H1 (cell line): ENCODE measurements around the gene LIMA1. TPM values are rescaled to one million over a fixed set of nuclear protein-coding genes. Genes with fewer than 3 reads are reported as not detected.

Source experiments
- CTCF ChIA-PET: fragments of 300-600 bp; sonication (Branson Sonifier 250); formaldehyde crosslinking; loops from one replicate; lab custom pipeline; 2021; ENCODE audit not compliant: partially characterized antibody; lab: Charles Lee
- POLR2A ChIA-PET: fragments of 300-600 bp; sonication (Branson Sonifier 250); formaldehyde crosslinking; loops from one replicate; lab custom pipeline; 2021; ENCODE audit warnings: inconsistent platforms; ENCODE audit not compliant: partially characterized antibody; lab: Charles Lee
- DNase-seq, 2 experiments: peaks; one replicate each; pipeline versions ENCODE4 v3.0.0 to v3.0.0-alpha.2; 2010 to 2022; ENCODE audit warnings: low spot score in 2 of 2, low read depth in 1 of 2, mixed read lengths in 1 of 2
- FAIRE-seq: peaks from 2 replicates; lab custom pipeline; 2011; peaks lifted over from hg19 to GRCh38; lab: Jason Lieb, UNC
- H2AFZ ChIP-seq: 2 replicates; pipeline ENCODE4 v1.8.1; 2012; ENCODE audit warnings: low read length, inconsistent platforms
- H2AK5ac ChIP-seq: 2 replicates; pipeline ENCODE4 v1.6.1; 2013; ENCODE audit warnings: low read depth, low read length
- H2BK120ac ChIP-seq: replicated peaks from 2 replicates; pipeline ENCODE3; 2013; ENCODE audit warnings: low read depth, low read length, inconsistent platforms
- H2BK12ac ChIP-seq: 2 replicates; pipeline ENCODE4 v1.6.1; 2013; ENCODE audit warnings: low read depth, low read length
- H2BK15ac ChIP-seq: 2 replicates; pipeline ENCODE4 v1.6.1; 2013; ENCODE audit warnings: low read length
- H2BK20ac ChIP-seq: 2 replicates; pipeline ENCODE4 v1.6.1; 2013; ENCODE audit warnings: low read length
- H2BK5ac ChIP-seq: 2 replicates; pipeline ENCODE4 v1.6.1; 2013; ENCODE audit warnings: low read depth, low read length
- H3K14ac ChIP-seq: 2 replicates; pipeline ENCODE4 v1.6.1; 2013; ENCODE audit warnings: inconsistent platforms; ENCODE audit not compliant: insufficient read length
- H3K18ac ChIP-seq: 2 replicates; pipeline ENCODE4 v1.6.1; 2013; ENCODE audit warnings: low read length; ENCODE audit errors: extremely low read depth
- H3K23ac ChIP-seq: 2 replicates; pipeline ENCODE4 v1.6.1; 2013; ENCODE audit warnings: inconsistent platforms; ENCODE audit not compliant: insufficient read length
- H3K23me2 ChIP-seq: 2 replicates; pipeline ENCODE4 v1.6.1; 2013; ENCODE audit warnings: low read depth, low read length
- H3K27ac ChIP-seq: 2 replicates; pipeline ENCODE4 v1.6.1; 2011; ENCODE audit warnings: low read depth, low read length, inconsistent platforms
- H3K27me3 ChIP-seq, 4 experiments: replicated peaks in 1 of 4; 1 replicate in 1 of 4; 2 replicates in 3 of 4; pipeline versions ENCODE4 v1.6.1 to v1.8.1; 2011 to 2013; ENCODE audit warnings: low read length in 3 of 4, mild to moderate bottlenecking in 3 of 4, inconsistent platforms in 2 of 4, mixed read lengths in 2 of 4, moderate library complexity in 1 of 4; ENCODE audit not compliant: control insufficient read depth in 3 of 4, insufficient read depth in 3 of 4; ENCODE audit errors: extremely low read depth in 1 of 4
- H3K36me3 ChIP-seq, 4 experiments: 2 replicates each; pipeline versions ENCODE4 v1.6.1 to v1.8.1; 2011 to 2013; ENCODE audit warnings: mild to moderate bottlenecking in 4 of 4, low read length in 3 of 4, moderate library complexity in 2 of 4, control low read depth in 1 of 4, inconsistent platforms in 1 of 4; ENCODE audit not compliant: insufficient read depth in 4 of 4, control insufficient read depth in 2 of 4
- H3K4ac ChIP-seq: replicated peaks from 2 replicates; pipeline ENCODE3; 2013; ENCODE audit warnings: low read length, low read depth, mixed read lengths, inconsistent platforms; ENCODE audit not compliant: insufficient read length
- H3K4me1 ChIP-seq, 4 experiments: replicated peaks in 1 of 4; 1 replicate in 1 of 4; 2 replicates in 3 of 4; pipeline versions ENCODE4 v1.6.1 to v1.8.1; 2011 to 2013; ENCODE audit warnings: low read length in 3 of 4, inconsistent platforms in 2 of 4, mixed read lengths in 1 of 4; ENCODE audit not compliant: insufficient read depth in 4 of 4, control insufficient read depth in 3 of 4
- H3K4me2 ChIP-seq, 2 experiments: 2 replicates each; pipeline versions ENCODE4 v1.6.1 to v1.8.1; 2011 to 2013; ENCODE audit warnings: low read depth in 2 of 2, low read length in 2 of 2, control low read depth in 1 of 2, inconsistent platforms in 1 of 2, mild to moderate bottlenecking in 1 of 2; ENCODE audit not compliant: insufficient read depth in 1 of 2
- H3K4me3 ChIP-seq, 4 experiments: fragments of 200-600, 300-600 bp in 1 of 4; sonication (generic), shearing (Covaris generic), sonication (Bioruptor Twin) in 1 of 4; 2 replicates each; pipeline versions ENCODE4 v1.5.1 to v1.8.1; 2011 to 2016; ENCODE audit warnings: low read length in 4 of 4, low read depth in 3 of 4, control low read depth in 2 of 4, inconsistent platforms in 2 of 4, mild to moderate bottlenecking in 2 of 4, mixed read lengths in 1 of 4, moderate library complexity in 1 of 4; ENCODE audit not compliant: insufficient read depth in 2 of 4; ENCODE audit errors: extremely low read depth in 1 of 4
- H3K56ac ChIP-seq: replicated peaks from 2 replicates; pipeline ENCODE3; 2013; ENCODE audit warnings: low read depth, mild to moderate bottlenecking, mixed read lengths, low read length, inconsistent platforms; ENCODE audit not compliant: insufficient read length
- H3K79me1 ChIP-seq: 2 replicates; pipeline ENCODE4 v1.6.1; 2013; ENCODE audit warnings: low read depth, low read length, control low read depth
- H3K79me2 ChIP-seq, 2 experiments: 2 replicates each; pipeline versions ENCODE4 v1.6.1 to v1.8.1; 2012 to 2013; ENCODE audit warnings: low read length in 2 of 2, mild to moderate bottlenecking in 2 of 2, inconsistent platforms in 1 of 2; ENCODE audit not compliant: insufficient read depth in 2 of 2, control insufficient read depth in 1 of 2
- H3K9ac ChIP-seq, 4 experiments: replicated peaks in 1 of 4; 1 replicate in 1 of 4; 2 replicates in 3 of 4; pipeline versions ENCODE4 v1.6.1 to v1.8.1; 2011 to 2013; ENCODE audit warnings: low read depth in 3 of 4, low read length in 3 of 4, control low read depth in 2 of 4, mild to moderate bottlenecking in 2 of 4, moderate library complexity in 2 of 4, inconsistent platforms in 1 of 4; ENCODE audit errors: extremely low read depth in 1 of 4
- H3K9me3 ChIP-seq, 2 experiments: 2 replicates each; pipeline versions ENCODE4 v1.6.1 to v1.8.1; 2012 to 2013; ENCODE audit warnings: mild to moderate bottlenecking in 2 of 2, moderate library complexity in 2 of 2, control low read depth in 1 of 2, inconsistent platforms in 1 of 2, low read depth in 1 of 2, low read length in 1 of 2, mixed read lengths in 1 of 2; ENCODE audit not compliant: insufficient read depth in 2 of 2
- H4K20me1 ChIP-seq, 2 experiments: replicated peaks in 1 of 2; 2 replicates each; pipeline versions ENCODE3 to v1.8.1; 2011 to 2013; ENCODE audit warnings: inconsistent platforms in 2 of 2, low read length in 2 of 2, mild to moderate bottlenecking in 1 of 2; ENCODE audit not compliant: insufficient read depth in 2 of 2, control insufficient read depth in 1 of 2
- H4K5ac ChIP-seq: 2 replicates; pipeline ENCODE4 v1.6.1; 2013; ENCODE audit warnings: low read length, low read depth, mixed read lengths, inconsistent platforms; ENCODE audit not compliant: insufficient read length
- H4K8ac ChIP-seq: 2 replicates; pipeline ENCODE4 v1.8.0; 2013; ENCODE audit warnings: mild to moderate bottlenecking, moderate library complexity, low read length, inconsistent platforms; ENCODE audit not compliant: insufficient read depth; ENCODE audit errors: extremely low read depth
- H4K91ac ChIP-seq: replicated peaks from 2 replicates; pipeline ENCODE3; 2013; ENCODE audit warnings: low read length, mixed read lengths, inconsistent platforms; ENCODE audit not compliant: insufficient read length
- CTCF ChIP-seq, 3 experiments: IDR thresholded peaks; 1 replicate in 2 of 3; 2 replicates in 1 of 3; pipeline versions ENCODE4 v1.5.1 to v1.6.1; 2011; ENCODE audit warnings: low read length in 3 of 3, mild to moderate bottlenecking in 3 of 3, inconsistent platforms in 2 of 3, low read depth in 1 of 3, moderate library complexity in 1 of 3; ENCODE audit not compliant: insufficient read depth in 1 of 3; ENCODE audit errors: control extremely low read depth in 1 of 3
- GTF2F1 ChIP-seq: IDR thresholded peaks from 2 replicates; pipeline ENCODE4 v1.6.1; 2012; ENCODE audit warnings: low read depth, low read length, improper control_type of control experiment, borderline replicate concordance
- POLR2A ChIP-seq, 2 experiments: IDR thresholded peaks; 1 replicate in 1 of 2; 2 replicates in 1 of 2; pipeline ENCODE4 v1.6.1; 2011; ENCODE audit warnings: low read depth in 2 of 2, low read length in 2 of 2, mild to moderate bottlenecking in 2 of 2; ENCODE audit errors: control extremely low read depth in 1 of 2
- RAD21 ChIP-seq, 2 experiments: IDR thresholded peaks in 1 of 2; conservative IDR thresholded peaks in 1 of 2; 2 replicates each; pipeline ENCODE4 v1.6.1; 2011; ENCODE audit warnings: low read depth in 2 of 2, low read length in 2 of 2, improper control_type of control experiment in 1 of 2, inconsistent platforms in 1 of 2, mild to moderate bottlenecking in 1 of 2, moderate library complexity in 1 of 2
- WGBS, 2 experiments: shearing (Covaris generic) in 1 of 2; methylation state at CpG; one replicate each; pipeline versions ENCODE4 v1.1.6 to v1.1.7; 2013 to 2015; ENCODE audit warnings: low lambda C conversion rate in 2 of 2, mixed read lengths in 2 of 2, inconsistent platforms in 1 of 2, low coverage in 1 of 2, missing lambda C conversion rate in 1 of 2; ENCODE audit not compliant: insufficient replicate concordance in 2 of 2, insufficient coverage in 1 of 2, insufficient read length in 1 of 2; ENCODE audit errors: extremely low coverage in 1 of 2, missing lambda C conversion rate in 1 of 2; 5-methylcytosine and 5-hydroxymethylcytosine counted together
- polyA plus RNA-seq, 7 experiments: library from polyadenylated mRNA; depleted of rRNA in 3 of 7; stranded (reverse) in 5 of 7; unstranded in 2 of 7; fragments of >200 nt in 5 of 7; fragments of 200-250 nt in 2 of 7; gene quantifications; 1 replicate in 5 of 7; 2 replicates in 1 of 7; 4 replicates in 1 of 7; pipeline versions ENCODE4 v1.2.1 to v1.2.3, GENCODE V29; 2011 to 2013; ENCODE audit warnings: missing spikeins in 2 of 7, mixed read lengths in 2 of 7
- total RNA-seq: library from RNA; stranded (reverse); fragmentation: NEBNext Ultra II Directional; extraction: Animal tissue kit (Norgen Biotek cat#: 25700); gene quantifications from 2 replicates; pipeline ENCODE4 v1.2.1, GENCODE V29; 2021

LIMA1 gene
- total and polyA plus RNA-seq, 2 of the 8 experiments (the other 6 are each of a cell fraction or from before 2014, with no cell fraction given) = 12.7 to 47.6 TPM

GRCh38 chr12:50132505-50133135 lies 150.7 kb downstream of the LIMA1 start:
- no peak for FAIRE-seq

More at GRCh38 chr12:50132505-50133135, 150.7 kb downstream of the LIMA1 start:
- ChIA-PET CTCF (interaction anchor here (0.6 to 4.2 kb wide), 28 partner anchors 9 to 298 kb away, joined by 3 to 38 read pairs (median 4); partner anchors contain the start of genes CERS5, COX14 and GPD1), POLR2A (interaction anchor here (0.7 to 2.4 kb wide), 10 partner anchors 10 to 180 kb away, joined by 3 to 6 read pairs (median 4); partner anchors contain the start of genes COX14 and SMARCD1)
- Histone ChIP-seq H3K79me1 (no peaks in the 10 kb centered on the region; the same call in 1 of the 2 replicates), H2BK20ac (no peak overlapping the region), H3K14ac (no peak overlapping the region), H3K9ac (no peak overlapping the region), H3K18ac (no peak overlapping the region), H4K91ac (no peak overlapping the region), H3K4me1 (no peaks in the 10 kb centered on the region), H4K5ac (no peak overlapping the region), H3K4ac (no peak overlapping the region), H3K9me3 (no peaks in the 10 kb centered on the region), H3K36me3 (peaks cover 23 to 67% (median 51%) of the 10 kb centered on the region in 4 experiments), H2BK12ac (no peak overlapping the region), H3K27me3 (no peaks in the 10 kb centered on the region), H2BK5ac (no peak overlapping the region), H4K8ac (no peak overlapping the region), H4K20me1 (peaks cover 0 to 3% of the 10 kb centered on the region in 2 experiments), H3K4me3 (no peak overlapping the region), H3K79me2 (no peaks in the 10 kb centered on the region), H2AK5ac (no peak overlapping the region), H3K23ac (no peak overlapping the region), H3K56ac (no peak overlapping the region), H2BK120ac (no peak overlapping the region), H3K23me2 (peaks cover 2% of the 10 kb centered on the region; the same call in 1 of the 2 replicates), H3K27ac (no peak overlapping the region), H2AFZ (no peak overlapping the region), H2BK15ac (no peak overlapping the region), H3K4me2 (no peak overlapping the region)
- TF ChIP-seq POLR2A (IDR thresholded peaks at IDR 0.05; ENCODE audit: control extremely low read depth in 1 of 2, low read depth in 2 of 2, low read length in 2 of 2) (no peak), RAD21 (IDR thresholded peaks at IDR 0.05 in 1 of 2, conservative IDR thresholded peaks at IDR 0.05 in 1 of 2; ENCODE audit: low read depth in 2 of 2, low read length in 2 of 2) (peak; percentile 49 to 56; a peak in 3 of 4 replicates), CTCF (IDR thresholded peaks at IDR 0.05; ENCODE audit: control extremely low read depth in 1 of 3, insufficient read depth in 1 of 3, low read depth in 1 of 3, low read length in 3 of 3) (peak in 2 of 3 experiments; percentile 33 to 38; a peak in 2 of 4 replicates), GTF2F1 (no peak)
- DNase-seq = no peak
- WGBS, 2 experiments = 96% methylated on average over 2 of the region's 2 CpGs; no CpG with 5 or more reads in 1 of the 2 experiments
